GM23338 (cell line): ENCODE results near the gene CMSS1. TPM values are rescaled to one million over a fixed set of nuclear protein-coding genes. Genes with fewer than 3 reads are reported as not detected.

Experiments used
- ATAC-seq: fragments of 200-7000 bp; cut with Tn5 transposase; 3 replicates; pipeline ENCODE4 v1.9.1; 2020
- DNase-seq: peaks from one replicate; pipeline ENCODE4 v3.0.0-alpha.2; 2015; ENCODE audit warnings: low spot score
- H2AFZ ChIP-seq: fragments of 200-600 bp; sonication (generic); 2 replicates; pipeline ENCODE4 v1.8.0; 2016; ENCODE audit warnings: antibody characterized with exemption, mild to moderate bottlenecking, moderate library complexity
- H3F3A ChIP-seq: fragments of 200-600 bp; sonication (generic); replicated peaks from 2 replicates; pipeline ENCODE4 v1.8.0; 2017; ENCODE audit warnings: antibody characterized with exemption, mixed run types, low read depth
- H3K27ac ChIP-seq: fragments of 200-600 bp; sonication (generic); 2 replicates; pipeline ENCODE4 v1.6.1; 2016; ENCODE audit warnings: low read depth
- H3K27me3 ChIP-seq: fragments of 200-600 bp; sonication (generic); 2 replicates; pipeline ENCODE4 v1.8.0; 2016; ENCODE audit warnings: mild to moderate bottlenecking, mixed run types, moderate library complexity; ENCODE audit not compliant: insufficient read depth
- H3K36me3 ChIP-seq: fragments of 200-600 bp; sonication (generic); 2 replicates; pipeline ENCODE4 v1.8.0; 2016; ENCODE audit warnings: mild to moderate bottlenecking; ENCODE audit not compliant: insufficient read depth
- H3K4me1 ChIP-seq: fragments of 200-600 bp; sonication (generic); 2 replicates; pipeline ENCODE4 v1.8.0; 2016; ENCODE audit warnings: mild to moderate bottlenecking, moderate library complexity; ENCODE audit not compliant: insufficient read depth
- H3K4me2 ChIP-seq: fragments of 200-600 bp; sonication (generic); 2 replicates; pipeline ENCODE4 v1.7.1; 2017; ENCODE audit warnings: mixed run types
- H3K4me3 ChIP-seq: fragments of 200-600 bp; sonication (generic); 2 replicates; pipeline ENCODE4 v1.6.1; 2016; ENCODE audit warnings: mixed run types
- H3K79me2 ChIP-seq: fragments of 200-600 bp; sonication (generic); replicated peaks from 2 replicates; pipeline ENCODE4 v1.8.0; 2017; ENCODE audit warnings: mild to moderate bottlenecking; ENCODE audit not compliant: insufficient read depth
- H3K9me2 ChIP-seq: fragments of 200-600 bp; sonication (generic); 2 replicates; pipeline ENCODE4 v1.8.0; 2017; ENCODE audit not compliant: insufficient read depth
- H4K20me1 ChIP-seq: fragments of 200-600 bp; sonication (generic); replicated peaks from 2 replicates; pipeline ENCODE4 v1.8.0; 2017; ENCODE audit warnings: mild to moderate bottlenecking; ENCODE audit not compliant: insufficient read depth
- H3K27ac Mint-ChIP-seq: 2 replicates; pipeline ENCODE4 v1.8.0; 2020; ENCODE audit warnings: inconsistent platforms, mild to moderate bottlenecking, moderate library complexity, mixed read lengths
- H3K27me3 Mint-ChIP-seq: 3 replicates; pipeline ENCODE4 v1.8.0; 2022; ENCODE audit warnings: low read depth, mild to moderate bottlenecking, moderate library complexity, mixed read lengths, inconsistent platforms; ENCODE audit not compliant: insufficient read depth, poor library complexity
- H3K36me3 Mint-ChIP-seq: 3 replicates; pipeline ENCODE4 v1.8.0; 2021; ENCODE audit warnings: low read depth, mild to moderate bottlenecking, inconsistent platforms, moderate library complexity, mixed read lengths
- H3K4me1 Mint-ChIP-seq: 3 replicates; pipeline ENCODE4 v1.8.0; 2020; ENCODE audit warnings: mild to moderate bottlenecking, inconsistent platforms, mixed read lengths
- H3K4me3 Mint-ChIP-seq: 3 replicates; pipeline ENCODE4 v1.8.0; 2021; ENCODE audit warnings: moderate library complexity, mild to moderate bottlenecking, inconsistent platforms, mixed read lengths
- H3K9me3 Mint-ChIP-seq: 3 replicates; pipeline ENCODE4 v1.8.0; 2020; ENCODE audit warnings: moderate library complexity, mild to moderate bottlenecking, inconsistent platforms, mixed read lengths
- CREB1 ChIP-seq: fragments of 250-450 bp; sonication (Bioruptor Pico); IDR thresholded peaks from 2 replicates; pipeline ENCODE4 v1.5.0; 2020; ENCODE audit warnings: low read depth, mild to moderate bottlenecking, moderate library complexity
- CTCF ChIP-seq, 2 experiments: fragments of 200-600 bp in 1 of 2; sonication (generic) in 1 of 2; conservative IDR thresholded peaks; 2 replicates each; pipeline versions ENCODE4 v1.5.1 to v1.6.1; 2016 to 2017; ENCODE audit warnings: antibody characterized with exemption in 2 of 2, low read depth in 2 of 2, mild to moderate bottlenecking in 2 of 2, moderate library complexity in 1 of 2
- ETS1 ChIP-seq: IDR thresholded peaks from 2 replicates; pipeline ENCODE4 v1.6.1; 2016; ENCODE audit warnings: antibody characterized with exemption
- EZH2 ChIP-seq: fragments of 200-600 bp; sonication (generic); IDR thresholded peaks from one replicate; pipeline ENCODE4 v1.8.0; 2017; ENCODE audit warnings: antibody characterized with exemption, mild to moderate bottlenecking, low read depth; ENCODE audit not compliant: unreplicated experiment
- EZH2phosphoT487 ChIP-seq: fragments of 200-600 bp; sonication (generic); IDR thresholded peaks from one replicate; pipeline ENCODE4 v1.8.1; 2018; ENCODE audit warnings: antibody characterized with exemption; ENCODE audit not compliant: unreplicated experiment
- JUNB ChIP-seq: IDR thresholded peaks from one replicate; pipeline ENCODE4 v1.6.1; 2016; ENCODE audit warnings: antibody characterized with exemption; ENCODE audit not compliant: unreplicated experiment
- NANOG ChIP-seq: IDR thresholded peaks from 2 replicates; pipeline ENCODE4 v1.6.1; 2016; ENCODE audit warnings: antibody characterized with exemption, borderline replicate concordance
- POLR2AphosphoS5 ChIP-seq: IDR thresholded peaks from 2 replicates; pipeline ENCODE4 v1.6.1; 2016; ENCODE audit warnings: antibody characterized with exemption, low read depth
- REST ChIP-seq: IDR thresholded peaks from one replicate; pipeline ENCODE4 v1.6.1; 2018; ENCODE audit warnings: antibody characterized with exemption; ENCODE audit not compliant: unreplicated experiment
- STAT1 ChIP-seq: IDR thresholded peaks from one replicate; pipeline ENCODE4 v1.6.1; 2016; ENCODE audit warnings: antibody characterized with exemption; ENCODE audit not compliant: unreplicated experiment
- ZNF114 ChIP-seq: fragments of 250-450 bp; sonication (Bioruptor Pico); IDR thresholded peaks from 2 replicates; pipeline ENCODE4 v1.5.0; 2020; ENCODE audit warnings: mild to moderate bottlenecking, moderate library complexity
- ZNF331 ChIP-seq: fragments of 250-450 bp; sonication (Bioruptor Pico); IDR thresholded peaks from 2 replicates; pipeline ENCODE4 v1.5.0; 2020; ENCODE audit warnings: low read depth, mild to moderate bottlenecking, moderate library complexity
- ZNF462 ChIP-seq: fragments of 250-450 bp; sonication (Bioruptor Pico); IDR thresholded peaks from 2 replicates; pipeline ENCODE4 v1.5.0; 2020; ENCODE audit warnings: mild to moderate bottlenecking, moderate library complexity
- polyA plus RNA-seq: library from polyadenylated mRNA; unstranded; fragments of >200 nt; fragmentation: Nextera tagmentation; extraction: Ambion mirVana; gene quantifications from 2 replicates; pipeline ENCODE4 v1.2.1, GENCODE V29; 2016
- total RNA-seq: library from RNA; depleted of rRNA; stranded (reverse); fragments of >200 nt; shearing (Covaris generic); gene quantifications from 2 replicates; pipeline ENCODE4 v1.2.3, GENCODE V29; 2014

The CMSS1 gene
- total and polyA plus RNA-seq, 2 experiments from 2014 or later, result 39.4 to 187 TPM

- Histone ChIP-seq H3K36me3 (no peaks in the 10 kb centered on the region), H4K20me1 (peaks cover 5% of the 10 kb centered on the region; the same call in 1 of the 2 replicates), H2AFZ (no peak overlapping the region), H3K4me1 (peaks cover 6% of the 10 kb centered on the region; the same call in 1 of the 2 replicates), H3K27ac (no peak overlapping the region), H3K79me2 (peaks cover 84% of the 10 kb centered on the region), H3K9me2 (no peaks in the 10 kb centered on the region), H3F3A (no peaks in the 10 kb centered on the region), H3K4me3 (no peak overlapping the region), H3K4me2 (no peak overlapping the region), H3K27me3 (no peaks in the 10 kb centered on the region)
- H3K4me1 Mint-ChIP-seq, result peaks cover 15% of the 10 kb centered on the region
- no peak overlapping the region for H3K4me3 Mint-ChIP-seq
- H3K27me3 Mint-ChIP-seq, result no peaks in the 10 kb centered on the region
- TF ChIP-seq JUNB, result no peak
- TF ChIP-seq REST, result no peak
- no peak for TF ChIP-seq ETS1
- no peak for TF ChIP-seq NANOG
- no peak for TF ChIP-seq ZNF462
- no peak for TF ChIP-seq CTCF (conservative IDR thresholded peaks at IDR 0.05; ENCODE audit: low read depth in 2 of 2)
- no peak for TF ChIP-seq CREB1 (CRISPR knock-in tag)
- TF ChIP-seq POLR2AphosphoS5, result no peak
- no peak for TF ChIP-seq ZNF114 (CRISPR knock-in tag)
- no peak for TF ChIP-seq EZH2phosphoT487
- no peak for TF ChIP-seq ZNF331
- no peak for TF ChIP-seq EZH2
- no peak for TF ChIP-seq STAT1
- ATAC-seq (no peak), DNase-seq (no peak)
- no peaks in the 10 kb centered on the region for H3K9me3 Mint-ChIP-seq
- 0 out of 2 replicates have a peak overlapping the region, but pooled peaks have one; percentile 25 for H3K27ac Mint-ChIP-seq
- H3K36me3 Mint-ChIP-seq, result no peaks in the 10 kb centered on the region; the same call in 2 of the 3 replicates
Measured at GRCh38 chr3:99825004-99825640, 7.5 kb downstream of the CMSS1 start.
